Thoracic aorta (tissue), 2 donors: ENCODE data around the gene MEF2B. TPM values are rescaled to one million over a fixed set of nuclear protein-coding genes. Genes with fewer than 3 reads are reported as not detected.

Experiments used
- ATAC-seq: fragments of 150-250 bp; one replicate; pipeline ENCODE4 v1.8.0; 2017; ENCODE audit warnings: low read depth; ENCODE audit not compliant: insufficient number of reproducible peaks, low FRiP score
- DNase-seq: peaks from one replicate; pipeline ENCODE4 v3.0.0-alpha.2; 2020; ENCODE audit warnings: low spot score
- H3K27ac ChIP-seq, 2 donors: fragments of 200-600 bp; sonication (generic); 1 replicate in 1 of 2; 2 replicates in 1 of 2; pipeline ENCODE4 v1.5.1; 2016; ENCODE audit warnings: mild to moderate bottlenecking in 2 of 2, moderate library complexity in 2 of 2
- H3K27me3 ChIP-seq: fragments of 200-600 bp; sonication (generic); replicated peaks from 2 replicates; pipeline ENCODE4 v1.6.0; 2016; ENCODE audit warnings: mild to moderate bottlenecking; ENCODE audit not compliant: insufficient read depth
- H3K36me3 ChIP-seq: fragments of 200-600 bp; sonication (generic); one replicate; pipeline ENCODE4 v1.5.1; 2016
- H3K4me1 ChIP-seq, 2 donors: fragments of 200-600 bp; sonication (generic); 1 replicate in 1 of 2; 2 replicates in 1 of 2; pipeline versions ENCODE4 v1.5.1 to v1.6.0; 2016; ENCODE audit warnings: low read depth in 2 of 2, mild to moderate bottlenecking in 1 of 2; ENCODE audit not compliant: control insufficient read depth in 1 of 2
- H3K4me3 ChIP-seq: fragments of 200-600 bp; sonication (generic); 2 replicates; pipeline ENCODE4 v1.5.1; 2016; ENCODE audit warnings: mild to moderate bottlenecking
- H3K9me3 ChIP-seq: fragments of 200-600 bp; sonication (generic); 2 replicates; pipeline ENCODE4 v1.5.1; 2016
- CTCF ChIP-seq: fragments of 200-600 bp; sonication (generic); IDR thresholded peaks from one replicate; pipeline ENCODE4 v1.5.1; 2019; ENCODE audit warnings: antibody characterized with exemption
- total RNA-seq, 2 donors: library from RNA; depleted of rRNA; stranded (reverse); fragments of >200 nt; gene quantifications; one replicate each; pipeline versions ENCODE4 v1.1.0 to v1.2.3, GENCODE V29; 2016

The MEF2B gene
- total RNA-seq, 2 donors from 2014 or later: 1.5 to 2.0 TPM

GRCh38 chr19:19121371-19121770, 48.7 kb downstream of the MEF2B start:
- DNase-seq (no peak), ATAC-seq (no peak)
- Histone ChIP-seq H3K27ac (no peak overlapping the region), H3K9me3 (no peaks in the 10 kb centered on the region), H3K4me1 (no peaks in the 10 kb centered on the region), H3K4me3 (no peak overlapping the region), H3K36me3 (peaks cover 13% of the 10 kb centered on the region), H3K27me3 (no peaks in the 10 kb centered on the region)
- no peak for TF ChIP-seq CTCF

GRCh38 chr19:19120308-19121231, 49.5 kb downstream of the MEF2B start:
- H3K27me3 ChIP-seq: no peaks in the 10 kb centered on the region
- no peak overlapping the region for H3K27ac ChIP-seq
- H3K4me3 ChIP-seq: no peak overlapping the region

GRCh38 chr19:19119325-19120237, 50.5 kb downstream of the MEF2B start:
- no peak overlapping the region for H3K4me3 ChIP-seq
- no peaks in the 10 kb centered on the region for H3K4me1 ChIP-seq
- peaks cover 13% of the 10 kb centered on the region for H3K36me3 ChIP-seq
- no peak for TF ChIP-seq CTCF
- no peaks in the 10 kb centered on the region for H3K27me3 ChIP-seq
- ATAC-seq (no peak), DNase-seq (no peak)
- no peak overlapping the region for H3K27ac ChIP-seq
- no peaks in the 10 kb centered on the region for H3K9me3 ChIP-seq

More at GRCh38 chr19:19120308-19121231, 49.5 kb downstream of the MEF2B start:
- Histone ChIP-seq H3K36me3 (peaks cover 13% of the 10 kb centered on the region), H3K4me1 (no peaks in the 10 kb centered on the region), H3K9me3 (no peaks in the 10 kb centered on the region)
- no peak for ATAC-seq
- no peak for DNase-seq
- no peak for TF ChIP-seq CTCF

GRCh38 chr19:19115954-19116353, 54.1 kb downstream of the MEF2B start:
- H3K27ac ChIP-seq: no peak overlapping the region
- H3K36me3 ChIP-seq: peaks cover 9% of the 10 kb centered on the region
- ATAC-seq (no peak), DNase-seq (no peak)
- TF ChIP-seq CTCF: peak; percentile 19
- H3K9me3 ChIP-seq: no peaks in the 10 kb centered on the region
- H3K27me3 ChIP-seq: no peaks in the 10 kb centered on the region
- no peaks in the 10 kb centered on the region for H3K4me1 ChIP-seq
- no peak overlapping the region for H3K4me3 ChIP-seq
